H7 (cell line): ENCODE data around the gene CCDC12. TPM values are rescaled to one million over a fixed set of nuclear protein-coding genes. Genes with fewer than 3 reads are reported as not detected.

Source experiments
- DNase-seq: peaks from one replicate; pipeline ENCODE4 v3.0.0; 2012
- H3K27me3 ChIP-seq: 2 replicates; pipeline ENCODE4 v1.6.0; 2011; ENCODE audit warnings: mild to moderate bottlenecking, low read length; ENCODE audit not compliant: control insufficient read depth, insufficient read depth
- H3K36me3 ChIP-seq: replicated peaks from 2 replicates; pipeline ENCODE4 v1.5.1; 2011; ENCODE audit warnings: low read length; ENCODE audit not compliant: control insufficient read depth, insufficient read depth
- H3K4me3 ChIP-seq: 2 replicates; pipeline ENCODE4 v1.5.1; 2011; ENCODE audit warnings: low read depth, mild to moderate bottlenecking, control low read depth, low read length, moderate library complexity; ENCODE audit not compliant: insufficient read depth
- total RNA-seq: library from RNA; depleted of rRNA; stranded (reverse); fragments of >200 nt; shearing (Covaris generic); gene quantifications from 2 replicates; pipeline ENCODE4 v1.2.3, GENCODE V29; 2014

Gene CCDC12
- total RNA-seq, 1 experiment from 2014 or later = 40.0 TPM

DNA sequence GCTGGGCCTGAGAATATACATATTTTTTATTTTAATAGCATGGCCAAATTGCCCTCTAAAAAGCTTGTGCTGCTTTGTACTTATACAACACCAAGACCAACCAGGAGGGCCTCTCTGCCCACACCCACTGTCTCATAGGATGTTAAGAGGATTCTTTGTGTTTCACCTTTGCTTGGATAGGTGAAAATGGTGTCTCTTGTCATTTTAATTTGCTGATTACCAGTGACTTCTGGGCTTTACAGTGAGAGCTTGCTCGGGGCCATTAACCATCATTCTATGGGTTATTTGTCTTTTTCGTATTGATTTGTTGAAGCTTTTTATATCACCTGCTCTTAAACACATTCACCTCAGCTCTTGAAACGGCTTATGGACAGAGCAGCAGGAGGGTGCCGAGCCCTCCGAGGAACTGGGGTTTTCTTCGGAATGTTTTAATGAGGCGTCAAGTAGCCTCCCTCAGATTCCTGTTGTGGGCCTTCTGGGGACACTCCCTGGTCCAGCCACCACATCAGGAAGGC lies 88.5 kb downstream of the CCDC12 start:
- no peak for DNase-seq
- Histone ChIP-seq H3K4me3 (no peak overlapping the region), H3K36me3 (no peaks in the 10 kb centered on the region), H3K27me3 (peaks cover 66% of the 10 kb centered on the region)

DNA sequence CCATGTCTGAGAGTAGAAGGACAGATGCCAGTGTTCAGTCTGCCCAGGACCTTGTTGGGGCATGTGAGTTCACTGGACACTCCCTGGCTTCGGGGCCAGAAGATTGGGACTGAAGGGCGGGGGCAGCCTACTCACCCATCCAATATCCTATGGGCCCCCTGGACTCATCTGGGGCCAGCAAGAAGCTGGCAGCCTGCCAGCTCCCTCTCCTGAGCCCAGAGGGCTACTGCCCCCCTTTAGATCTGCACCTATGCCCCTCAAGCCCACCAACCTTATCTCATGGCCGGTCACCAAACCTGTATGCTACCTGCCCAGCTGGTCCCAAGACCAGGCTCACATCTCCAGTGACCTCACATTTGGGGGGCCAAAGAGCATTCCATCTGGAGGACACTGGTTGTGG lies 90.9 kb downstream of the CCDC12 start:
- Histone ChIP-seq H3K36me3 (no peaks in the 10 kb centered on the region), H3K4me3 (no peak overlapping the region), H3K27me3 (peaks cover 65% of the 10 kb centered on the region)
- DNase-seq = no peak

DNA sequence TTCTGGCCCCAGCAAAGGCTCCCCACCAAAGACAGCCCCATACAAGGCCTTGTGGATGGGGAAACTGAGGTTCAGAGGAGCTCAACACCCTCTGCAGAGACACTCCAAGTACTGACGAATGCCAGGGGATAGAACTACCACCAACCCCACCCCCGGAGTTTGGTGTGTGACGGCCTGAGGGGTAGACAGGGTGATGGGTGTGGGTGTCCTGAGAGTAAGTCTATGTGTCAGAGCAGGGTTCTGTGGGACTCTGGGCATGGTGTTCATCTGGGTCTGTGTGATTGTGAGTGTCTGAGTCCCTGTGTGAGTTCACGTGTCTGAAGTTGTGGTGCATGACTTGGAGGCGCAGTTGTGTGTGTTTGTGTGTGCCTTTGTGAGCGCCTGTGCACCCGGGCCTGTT lies 91.6 kb downstream of the CCDC12 start:
- Histone ChIP-seq H3K27me3 (peaks cover 71% of the 10 kb centered on the region), H3K36me3 (no peaks in the 10 kb centered on the region), H3K4me3 (no peak overlapping the region; the same call in 1 of the 2 replicates)
- DNase-seq = no peak

DNA sequence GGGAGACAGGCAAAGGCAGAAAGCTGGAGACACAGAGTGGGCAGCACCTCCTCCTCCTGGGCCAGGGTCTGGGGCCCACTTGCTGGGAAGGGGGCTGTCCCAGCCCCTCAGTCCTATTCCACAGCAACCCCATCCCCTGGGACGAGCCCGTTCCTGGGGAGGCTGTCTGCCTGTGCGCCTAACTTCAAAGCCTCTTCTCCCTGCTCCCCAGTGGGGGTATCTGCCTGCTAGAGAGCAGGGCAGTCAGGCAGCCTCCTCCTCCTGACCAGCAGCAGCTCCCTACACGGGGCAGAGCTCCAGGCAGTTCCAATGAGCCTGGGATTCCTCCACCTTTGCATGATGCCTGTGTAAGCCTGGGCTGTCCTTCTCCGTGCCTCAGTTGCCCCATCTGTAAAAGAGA lies 92.1 kb downstream of the CCDC12 start:
- no peaks in the 10 kb centered on the region for H3K36me3 ChIP-seq
- no peak overlapping the region; the same call in 1 of the 2 replicates for H3K4me3 ChIP-seq
- DNase-seq = no peak
- peaks cover 72% of the 10 kb centered on the region for H3K27me3 ChIP-seq

DNA sequence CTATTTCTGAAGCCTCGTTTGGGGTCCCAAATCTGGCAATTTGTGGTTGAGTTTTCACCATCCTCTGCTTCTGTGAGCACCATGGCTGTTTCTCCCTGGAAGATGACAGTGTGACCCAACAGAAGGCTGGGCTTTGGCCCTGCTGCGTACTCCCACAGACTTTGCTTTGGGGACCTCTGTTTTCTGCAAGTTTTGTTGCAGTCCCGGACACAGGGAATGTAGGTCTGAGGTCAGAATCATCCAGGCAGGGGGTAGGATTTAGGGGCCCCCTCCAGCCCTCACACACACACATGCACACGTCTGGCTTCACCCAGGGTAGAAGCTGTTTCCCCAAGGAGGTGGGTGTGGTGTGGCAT lies 92.7 kb downstream of the CCDC12 start:
- peak overlapping the region; percentile 77 for H3K4me3 ChIP-seq
- no peaks in the 10 kb centered on the region for H3K36me3 ChIP-seq
- no peak for DNase-seq
- peaks cover 72% of the 10 kb centered on the region for H3K27me3 ChIP-seq

DNA sequence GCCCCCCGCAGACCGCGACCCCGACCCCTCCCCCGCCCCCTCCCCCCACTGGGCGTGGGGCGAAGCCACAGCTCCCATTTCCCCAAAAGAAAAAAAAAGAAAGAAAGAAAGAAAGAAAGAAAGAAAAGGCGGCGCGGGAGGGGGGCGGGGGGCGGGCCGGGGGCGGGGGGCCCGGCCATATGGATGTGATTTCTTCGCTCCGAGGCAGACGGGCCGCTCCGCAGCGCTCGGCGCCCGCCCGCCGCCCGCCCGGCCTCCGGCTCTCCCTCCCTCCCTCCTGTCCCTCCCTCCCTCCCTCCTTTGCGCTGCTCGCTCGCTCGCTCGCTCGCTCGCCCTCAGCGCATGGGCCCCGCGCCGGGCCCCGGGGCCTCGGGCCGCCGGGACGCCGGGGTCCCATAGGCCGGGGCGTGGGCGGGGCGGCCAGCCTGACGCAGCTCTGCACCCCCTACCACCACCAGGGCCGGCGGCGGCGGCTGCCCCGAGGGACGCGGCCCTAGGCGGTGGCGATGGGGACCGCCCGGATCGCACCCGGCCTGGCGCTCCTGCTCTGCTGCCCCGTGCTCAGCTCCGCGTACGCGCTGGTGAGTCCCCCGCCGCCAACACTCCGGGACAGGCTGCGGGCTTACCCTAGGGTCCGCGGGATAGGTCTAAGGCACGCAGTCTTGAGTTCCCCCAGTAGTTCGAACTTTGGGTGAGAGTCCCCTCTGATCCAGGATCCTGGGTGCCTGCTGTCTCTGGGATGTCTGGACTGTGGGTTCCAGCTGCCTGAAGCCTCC lies 93.3 kb downstream of the CCDC12 start:
- peak overlapping the region; percentile 77 for H3K4me3 ChIP-seq
- peak; percentile 91 for DNase-seq
- no peaks in the 10 kb centered on the region for H3K36me3 ChIP-seq
- H3K27me3 ChIP-seq = peaks cover 76% of the 10 kb centered on the region

DNA sequence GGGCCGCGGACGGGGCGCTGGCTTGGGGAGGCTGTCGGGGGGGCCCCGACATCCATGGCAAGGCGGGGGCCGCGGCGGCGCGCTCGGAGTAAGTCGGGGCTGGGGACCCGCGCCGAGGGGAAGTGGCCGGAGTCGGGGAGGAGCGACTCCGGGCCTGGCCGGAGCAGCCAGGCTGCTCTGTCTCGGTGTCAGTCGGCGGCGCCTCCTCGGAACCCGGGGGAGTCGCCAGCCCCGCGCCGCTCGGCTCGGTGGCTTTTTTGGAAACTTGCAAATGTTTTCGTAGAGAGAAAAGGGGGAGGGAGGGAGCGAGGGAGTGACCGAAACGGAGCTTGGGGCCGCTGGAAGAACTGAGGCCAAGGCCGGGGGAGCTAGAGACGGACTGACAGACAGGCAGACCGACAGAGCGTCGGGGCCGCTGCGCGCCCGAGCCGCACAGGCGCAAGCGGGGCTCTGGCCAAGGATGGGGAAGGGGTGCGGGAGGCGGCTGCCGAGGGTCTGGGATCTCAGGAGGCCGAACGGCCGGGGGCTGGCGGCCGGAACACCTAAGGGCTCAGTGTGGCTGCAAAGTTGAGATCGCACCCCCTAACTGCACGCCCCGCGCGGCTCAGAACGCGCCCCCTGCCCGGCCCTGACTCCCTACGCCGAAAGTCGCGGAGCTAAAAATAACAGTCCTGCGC lies 94.0 kb downstream of the CCDC12 start:
- Histone ChIP-seq H3K4me3 (peak overlapping the region; percentile 77), H3K27me3 (peaks cover 78% of the 10 kb centered on the region), H3K36me3 (no peaks in the 10 kb centered on the region)
- DNase-seq = peak; percentile 91

DNA sequence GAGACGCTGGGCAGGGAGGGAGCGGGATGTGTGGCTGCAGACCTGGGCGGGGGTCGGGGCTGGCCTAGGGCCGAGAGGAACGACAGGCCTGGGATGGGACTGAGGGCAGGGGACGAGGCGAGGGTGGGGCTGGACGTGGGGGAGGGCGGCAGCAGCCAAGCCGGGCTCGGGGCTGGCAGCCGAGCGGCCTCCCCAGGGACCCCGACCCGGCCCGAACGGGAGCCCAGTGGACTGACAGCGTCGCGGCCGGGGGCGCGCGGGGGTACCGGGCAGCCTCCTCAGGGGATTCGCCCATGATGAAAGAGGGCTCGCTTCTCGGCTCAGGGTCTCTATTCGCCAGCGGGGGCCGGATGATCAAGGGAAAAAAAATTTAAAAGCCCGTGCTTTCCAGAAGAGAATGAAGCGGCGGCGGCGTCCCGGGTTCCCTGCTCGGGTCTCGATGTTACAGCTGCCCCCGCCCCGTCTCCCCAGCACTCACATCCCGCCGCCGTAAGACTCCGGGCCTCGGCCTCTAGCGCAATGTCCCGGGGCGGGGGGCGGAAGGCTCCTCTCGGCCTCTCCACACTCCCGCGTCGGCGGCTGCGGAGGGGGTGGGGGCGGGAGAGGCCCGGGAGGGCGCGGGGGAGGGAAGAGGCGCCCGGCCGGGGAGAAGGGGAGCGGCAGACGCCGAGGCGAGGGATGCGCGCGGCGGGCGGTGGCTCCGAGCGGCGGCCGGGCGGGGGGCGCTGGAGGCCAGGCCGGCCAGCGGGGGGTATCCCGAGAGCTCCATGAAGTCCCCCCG lies 94.8 kb downstream of the CCDC12 start:
- Histone ChIP-seq H3K4me3 (peak overlapping the region; percentile 77), H3K36me3 (no peaks in the 10 kb centered on the region), H3K27me3 (peaks cover 78% of the 10 kb centered on the region)
- DNase-seq = peak; percentile 93

DNA sequence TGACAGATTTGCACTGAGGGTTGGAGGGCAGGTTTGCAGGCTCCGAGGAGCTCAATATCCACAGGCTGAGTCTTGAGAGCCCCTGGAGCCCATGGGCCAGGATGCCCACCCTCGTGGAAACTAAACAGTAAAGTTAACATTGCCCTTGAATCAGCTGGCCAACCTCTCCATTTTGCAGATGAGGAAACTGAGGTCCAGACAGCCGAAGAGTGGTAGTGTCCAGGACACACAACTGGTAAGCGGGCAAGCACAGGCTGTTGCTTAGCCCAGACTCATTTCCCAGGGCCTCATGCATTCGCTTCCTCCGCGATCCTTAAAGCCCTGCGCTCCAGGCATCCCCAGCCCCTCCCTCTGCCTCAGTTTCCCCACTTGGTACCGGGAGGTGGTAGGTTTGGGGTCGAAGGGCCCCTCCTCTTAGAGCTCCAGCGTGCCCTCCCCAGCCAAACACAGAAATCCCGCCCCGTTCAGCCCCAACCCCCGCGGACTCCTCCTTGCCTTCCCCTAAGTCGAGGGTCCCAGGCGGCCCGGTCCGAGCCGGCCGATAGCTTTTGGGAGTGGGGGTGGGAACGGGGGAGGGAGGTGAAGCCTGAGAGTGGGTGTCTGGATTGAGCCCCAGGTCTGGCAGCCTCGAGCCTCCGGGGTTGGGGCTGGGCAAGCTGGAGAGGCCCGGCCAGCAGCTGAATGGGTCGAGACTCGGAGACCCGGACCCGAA lies 95.5 kb downstream of the CCDC12 start:
- peaks cover 73% of the 10 kb centered on the region for H3K27me3 ChIP-seq
- H3K4me3 ChIP-seq = peak overlapping the region; percentile 77
- no peaks in the 10 kb centered on the region for H3K36me3 ChIP-seq
- DNase-seq = no peak

DNA sequence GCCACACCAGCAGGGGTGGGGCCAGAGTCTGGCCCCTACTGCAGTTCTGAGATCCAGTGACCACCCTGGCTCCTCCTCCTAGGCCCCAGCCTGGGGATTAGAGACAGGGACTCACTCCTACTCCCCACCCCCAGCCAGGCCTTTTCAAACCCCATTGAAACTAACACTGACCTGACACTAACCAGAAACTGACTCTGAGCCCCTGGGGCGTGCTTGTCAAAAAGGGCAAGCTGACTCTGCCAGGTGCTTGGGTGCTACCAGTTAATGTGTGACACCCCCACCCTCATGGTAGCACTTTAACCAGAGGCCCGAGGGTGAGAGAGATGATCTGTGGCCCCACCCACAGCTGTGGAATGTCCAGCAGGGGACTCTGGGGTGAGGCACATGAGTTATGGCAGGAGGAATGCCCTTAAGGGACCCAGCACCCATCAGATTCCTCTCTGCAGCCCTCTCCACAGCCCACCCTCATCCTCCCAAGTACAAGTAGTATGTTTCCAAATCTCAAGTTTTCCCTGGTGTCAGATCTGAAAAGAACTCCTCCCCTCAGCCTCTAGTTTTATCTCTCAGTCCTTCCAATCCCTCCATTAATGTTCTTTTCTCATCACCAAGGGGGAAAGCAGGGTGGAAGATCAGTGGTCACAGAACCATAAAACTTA lies 97.6 kb downstream of the CCDC12 start:
- Histone ChIP-seq H3K36me3 (no peaks in the 10 kb centered on the region), H3K27me3 (peaks cover 57% of the 10 kb centered on the region), H3K4me3 (no peak overlapping the region)
- DNase-seq = peak; percentile 79

DNA sequence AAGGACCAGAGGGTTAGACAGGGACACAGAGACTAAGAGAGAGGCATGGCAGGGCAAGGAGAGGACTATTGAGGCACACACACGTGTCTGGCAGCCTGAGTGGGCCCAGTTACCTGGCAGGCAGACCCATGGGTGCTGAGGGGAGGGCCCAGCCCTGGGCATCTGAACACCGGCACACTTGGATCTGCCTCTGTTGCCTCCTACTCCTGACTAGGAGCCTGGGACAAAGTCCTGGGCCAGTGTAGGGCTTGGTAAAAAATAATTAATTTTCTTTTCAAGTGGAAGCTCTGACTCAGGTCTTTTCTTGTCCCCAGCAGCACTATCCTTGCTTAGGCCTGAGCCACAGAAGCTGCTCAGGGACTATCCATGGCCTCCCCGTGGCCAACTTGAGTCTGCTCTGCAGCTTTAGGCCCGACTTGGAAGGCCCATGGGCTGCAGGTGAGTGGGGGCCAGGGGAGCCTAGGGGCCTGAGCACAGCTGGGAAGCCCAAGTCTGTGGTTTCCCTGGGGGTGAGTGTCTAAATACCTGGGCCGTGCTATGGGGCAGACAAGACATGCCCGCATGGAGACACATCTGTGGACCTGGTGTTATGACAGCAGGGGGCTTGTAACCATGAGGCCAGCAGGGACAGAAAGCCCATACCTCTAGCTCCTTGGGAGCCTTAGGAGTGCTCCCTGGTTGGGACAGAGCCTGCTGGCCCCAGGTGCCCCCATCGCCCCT lies 99.0 kb downstream of the CCDC12 start, which contains the start of gene PTH1R:
PTH1R (plus strand) TSS at position 316 of the 720 bp plus-strand sequence. CDS start 5,839 bp downstream, outside the sequence.
- Histone ChIP-seq H3K4me3 (no peak within 1 kb of the TSS), H3K27me3 (peaks cover 49% of the 10 kb centered on the region), H3K36me3 (no peaks in the 10 kb centered on the region)
- DNase-seq = no peak

DNA sequence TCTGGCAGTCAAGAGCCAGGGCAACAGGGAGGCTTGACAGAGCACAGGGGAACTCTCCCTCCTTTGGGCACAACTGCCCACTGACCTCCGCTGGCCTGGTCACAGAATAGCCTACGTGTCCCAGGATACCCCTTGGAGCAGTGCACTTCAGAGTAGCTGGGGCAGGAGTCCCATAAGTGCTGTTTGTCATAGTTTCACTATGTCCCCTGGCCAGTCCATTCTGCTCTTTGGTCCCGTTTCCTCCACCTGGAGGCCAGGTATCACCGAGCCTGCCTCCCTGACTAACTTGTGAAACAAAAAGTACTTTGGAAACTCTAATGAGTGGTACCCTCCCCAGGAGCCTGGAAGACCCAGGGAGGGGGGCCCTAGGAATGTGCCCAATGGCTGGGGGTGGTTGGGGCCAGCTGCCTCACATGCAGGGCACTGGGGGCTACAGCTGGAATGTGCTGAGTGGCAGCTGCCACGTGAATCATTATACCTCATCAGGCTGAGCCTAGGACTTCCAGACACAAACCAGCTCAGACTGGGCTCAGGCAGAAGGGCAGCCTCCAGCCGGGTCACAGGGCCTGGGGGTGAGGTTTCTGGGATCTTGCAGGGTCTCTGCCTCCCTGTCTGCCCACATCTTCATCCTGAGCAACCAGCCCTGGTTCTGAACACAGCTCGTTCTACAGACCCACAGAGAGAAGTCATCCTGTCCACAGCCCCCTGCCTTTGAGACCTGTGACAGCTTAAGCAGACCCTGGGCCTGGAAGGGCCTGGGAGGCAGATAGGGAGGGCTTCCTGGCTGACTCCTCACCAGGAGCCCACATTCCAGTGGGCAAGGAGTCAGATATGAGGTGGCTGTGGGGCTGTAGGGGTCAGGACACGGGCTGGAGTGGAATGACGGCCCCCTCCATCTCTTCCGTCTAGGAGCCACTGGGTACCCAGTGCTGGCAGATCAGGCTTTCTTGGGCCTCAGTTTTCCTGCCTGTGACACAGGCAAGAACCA lies 99.9 kb downstream of the CCDC12 start:
- H3K36me3 ChIP-seq = no peaks in the 10 kb centered on the region
- peaks cover 43% of the 10 kb centered on the region for H3K27me3 ChIP-seq
- H3K4me3 ChIP-seq = no peak overlapping the region
- DNase-seq = no peak
